A549 (cell line): Measurements from ENCODE around the gene IL1RL2. TPM values are rescaled to one million over a fixed set of nuclear protein-coding genes. Genes with fewer than 3 reads are reported as not detected.

ENCODE experiments used
- ATAC-seq, 2 experiments: fragments of 200-7000 bp in 1 of 2; fragments of >200 bp in 1 of 2; cut with Nextera tagmentation in 1 of 2; cut with Tn5 transposase in 1 of 2; 3 replicates each; pipeline versions ENCODE4 v1.8.0 to v1.9.1; 2018 to 2020; ENCODE audit warnings: mild to moderate bottlenecking in 1 of 2, moderate library complexity in 1 of 2
- CTCF ChIA-PET: fragments of 300-600 bp; sonication (Branson Sonifier 250); formaldehyde crosslinking; extraction: SDS; loops from one replicate; lab custom pipeline; 2021; ENCODE audit warnings: antibody characterized with exemption, inconsistent platforms; lab: Yijun Ruan, JAX
- POLR2A ChIA-PET: fragments of 350-600 bp; formaldehyde crosslinking; extraction: SDS; loops from one replicate; lab custom pipeline; 2021; ENCODE audit warnings: antibody characterized with exemption, inconsistent platforms; lab: Yijun Ruan, JAX
- DNase-seq, 2 experiments: peaks; one replicate each; pipeline versions ENCODE4 v3.0.0 to v3.0.0-alpha.2; 2011 to 2016; ENCODE audit warnings: low read depth in 1 of 2, low spot score in 1 of 2
- FAIRE-seq: peaks from 2 replicates; lab custom pipeline; 2011; peaks lifted over from hg19 to GRCh38; lab: Jason Lieb, UNC
- H3K27ac ChIP-seq, 2 experiments: fragments of >200 bp; sonication (Bioruptor Twin); formaldehyde crosslinking; 3 replicates each; pipeline ENCODE4 v1.5.1; 2016 to 2017
- H3K4me1 ChIP-seq: fragments of >200 bp; sonication (Bioruptor Twin); formaldehyde crosslinking; 3 replicates; pipeline ENCODE4 v1.6.1; 2016
- H3K4me2 ChIP-seq: fragments of >200 bp; sonication (Bioruptor Twin); formaldehyde crosslinking; 3 replicates; pipeline ENCODE4 v1.6.1; 2016
- H3K4me3 ChIP-seq: fragments of >200 bp; sonication (Bioruptor Twin); formaldehyde crosslinking; 3 replicates; pipeline ENCODE4 v1.5.1; 2016
- H3K9me3 ChIP-seq: fragments of >200 bp; sonication (Bioruptor Twin); formaldehyde crosslinking; 3 replicates; pipeline ENCODE4 v1.6.1; 2016
- ATOH8 ChIP-seq: fragments of 250-450 bp; sonication (Bioruptor Pico); IDR thresholded peaks from 2 replicates; pipeline ENCODE4 v1.5.0; 2020; ENCODE audit warnings: low read depth, mild to moderate bottlenecking, moderate library complexity
- BCL3 ChIP-seq: fragments of >200 bp; sonication (Bioruptor Twin); formaldehyde crosslinking; IDR thresholded peaks from 3 replicates; pipeline ENCODE4 v1.6.1; 2016
- CTCF ChIP-seq: fragments of >200 bp; sonication (Bioruptor Twin); formaldehyde crosslinking; IDR thresholded peaks from 3 replicates; pipeline ENCODE4 v1.5.1; 2016
- EP300 ChIP-seq, 2 experiments: fragments of >200 bp; sonication (Bioruptor Twin); formaldehyde crosslinking; IDR thresholded peaks; 2 replicates in 1 of 2; 3 replicates in 1 of 2; pipeline ENCODE4 v1.6.1; 2016 to 2017
- GATA3 ChIP-seq: IDR thresholded peaks from 2 replicates; pipeline ENCODE4 v1.6.1; 2012; ENCODE audit warnings: borderline replicate concordance
- HMGXB4 ChIP-seq: fragments of 250-450 bp; sonication (Bioruptor Pico); IDR thresholded peaks from 2 replicates; pipeline ENCODE4 v1.5.0; 2021; ENCODE audit warnings: mild to moderate bottlenecking, moderate library complexity, borderline replicate concordance
- JUNB ChIP-seq: fragments of >200 bp; sonication (Bioruptor Twin); formaldehyde crosslinking; IDR thresholded peaks from 2 replicates; pipeline ENCODE4 v1.6.1; 2016
- KDM5A ChIP-seq: fragments of 200-600 bp; sonication (generic); IDR thresholded peaks from 2 replicates; pipeline ENCODE4 v1.6.1; 2016; ENCODE audit warnings: antibody characterized with exemption, mild to moderate bottlenecking
- MAX ChIP-seq: IDR thresholded peaks from 2 replicates; pipeline ENCODE4 v1.6.1; 2012
- MYC ChIP-seq: IDR thresholded peaks from 2 replicates; pipeline ENCODE4 v1.6.1; 2012; ENCODE audit warnings: mild to moderate bottlenecking, inconsistent platforms, low read length, improper control_type of control experiment, borderline replicate concordance
- PBX3 ChIP-seq: IDR thresholded peaks from 2 replicates; pipeline ENCODE4 v1.6.1; 2012
- PHF8 ChIP-seq: fragments of 200-600 bp; sonication (generic); IDR thresholded peaks from 2 replicates; pipeline ENCODE4 v1.6.1; 2016; ENCODE audit warnings: low read depth, mild to moderate bottlenecking, antibody characterized with exemption, moderate library complexity, borderline replicate concordance
- POLR2A ChIP-seq: IDR thresholded peaks from 2 replicates; pipeline ENCODE4 v1.6.1; 2012; ENCODE audit warnings: mild to moderate bottlenecking, low read length
- RAD21 ChIP-seq, 2 experiments: fragments of >200 bp in 1 of 2; sonication (Bioruptor Twin) in 1 of 2; formaldehyde crosslinking in 1 of 2; IDR thresholded peaks in 1 of 2; conservative IDR thresholded peaks in 1 of 2; 2 replicates in 1 of 2; 3 replicates in 1 of 2; pipeline ENCODE4 v1.6.1; 2012 to 2018; ENCODE audit warnings: inconsistent platforms in 1 of 2
- SMC3 ChIP-seq: fragments of >200 bp; sonication (Bioruptor Twin); formaldehyde crosslinking; IDR thresholded peaks from 3 replicates; pipeline ENCODE4 v1.6.1; 2018; ENCODE audit warnings: inconsistent platforms
- TFCP2L1 ChIP-seq: fragments of 250-450 bp; sonication (Bioruptor Pico); IDR thresholded peaks from 2 replicates; pipeline ENCODE4 v1.5.0; 2021; ENCODE audit warnings: mild to moderate bottlenecking
- TP53 ChIP-seq: fragments of 250-450 bp; sonication (Bioruptor Pico); IDR thresholded peaks from 2 replicates; pipeline ENCODE4 v1.5.0; 2021; ENCODE audit warnings: mild to moderate bottlenecking, moderate library complexity
- ZNF302 ChIP-seq: fragments of 250-450 bp; sonication (Bioruptor Pico); IDR thresholded peaks from 2 replicates; pipeline ENCODE4 v1.9.0; 2021; ENCODE audit warnings: inconsistent platforms, mild to moderate bottlenecking, moderate library complexity
- ZSCAN20 ChIP-seq: fragments of 250-450 bp; sonication (Bioruptor Pico); IDR thresholded peaks from 2 replicates; pipeline ENCODE4 v1.8.0; 2022; ENCODE audit warnings: mild to moderate bottlenecking, moderate library complexity
- WGBS: methylation state at CpG from one replicate; pipeline ENCODE4 v1.1.6; 2017; ENCODE audit errors: missing lambda C conversion rate; 5-methylcytosine and 5-hydroxymethylcytosine counted together
- polyA plus RNA-seq, 4 experiments: library from polyadenylated mRNA; depleted of rRNA in 3 of 4; stranded (reverse); fragments of >200 nt; fragmentation: RNase III in 1 of 4; extraction: RNeasy Plus Mini Kit Qiagen cat#74134 plus additional on column Dnase treatment in 1 of 4; gene quantifications; 2 replicates in 3 of 4; 3 replicates in 1 of 4; pipeline ENCODE4 v1.2.3, GENCODE V29; 2011 to 2017

Gene IL1RL2
- polyA plus RNA-seq, 2 of the 4 experiments (the other 2 are of a cell fraction), result 0.05 TPM; not detected in 1

GRCh38 chr2:102185347-102185746, 1.5 kb upstream of the IL1RL2 start:
- H3K4me3 ChIP-seq, result no peak overlapping the region
- ATAC-seq (peak in 1 of 2 experiments; percentile 37; a peak in 1 of 6 replicates), FAIRE-seq (no peak)
- WGBS, result 31% methylated on average over 2 of the region's 2 CpGs
- no peak overlapping the region for H3K4me2 ChIP-seq
- peak; percentile 49 for TF ChIP-seq SMC3
- no peak for TF ChIP-seq ZSCAN20
- no peak for TF ChIP-seq TFCP2L1 (CRISPR knock-in tag)
- no peak for TF ChIP-seq BCL3
- TF ChIP-seq RAD21 (conservative IDR thresholded peaks at IDR 0.05 in 1 of 2, IDR thresholded peaks at IDR 0.05 in 1 of 2), result peak in 1 of 2 experiments; percentile 41; a peak in 3 of 5 replicates
- TF ChIP-seq CTCF, result peak; percentile 32; the same call in 2 of the 3 replicates
- TF ChIP-seq, all 56 proteins: peak for 3
- Histone ChIP-seq H3K4me1 (peaks cover 2% of the 10 kb centered on the region; the same call in 2 of the 3 replicates), H3K27ac (no peak overlapping the region), H3K9me3 (no peaks in the 10 kb centered on the region)
- peak in 1 of 2 experiments; percentile 16 for DNase-seq
- CTCF ChIA-PET, result interaction anchor here (0.8 to 3.3 kb wide), 4 partner anchors 17 to 165 kb away, joined by 3 to 14 read pairs (median 8); no protein-coding TSS in a partner anchor
- POLR2A ChIA-PET, result no interaction called here

- no peak overlapping the region for H3K27ac ChIP-seq
- TF ChIP-seq TP53 (CRISPR knock-in tag), result no peak
- TF ChIP-seq EP300 (IDR thresholded peaks at IDR 0.05), result no peak
- TF ChIP-seq PBX3, result no peak
- no peak for TF ChIP-seq MAX
- peaks cover 15% of the 10 kb centered on the region; the same call in 2 of the 3 replicates for H3K4me1 ChIP-seq
- no peak overlapping the region for H3K4me2 ChIP-seq
- ChIA-PET CTCF (interaction anchor here (1.0 to 3.3 kb wide), 3 partner anchors 53 to 169 kb away, joined by 3 to 14 read pairs (median 3); partner anchors contain the start of gene IL18R1), POLR2A (no interaction called here)
- FAIRE-seq, result no peak
- DNase-seq, result no peak
- no peak overlapping the region for H3K4me3 ChIP-seq
- H3K9me3 ChIP-seq, result no peaks in the 10 kb centered on the region
- 87% methylated on average over 50 of the region's 50 CpGs for WGBS
- no peak for ATAC-seq
These were observed 800 bp downstream of the IL1RL2 start for GRCh38 chr2:102187496-102188150.

GRCh38 chr2:102190430-102191107, 3.7 kb downstream of the IL1RL2 start:
- WGBS, result 62% methylated on average over 10 of the region's 10 CpGs
- peak overlapping the region; percentile 42 to 58; a peak in 2 of 6 replicates for H3K27ac ChIP-seq
- H3K4me3 ChIP-seq, result no peak overlapping the region
- POLR2A ChIA-PET, result no interaction called here
- H3K4me1 ChIP-seq, result peaks cover 15% of the 10 kb centered on the region; the same call in 2 of the 3 replicates
- no peaks in the 10 kb centered on the region for H3K9me3 ChIP-seq
- DNase-seq, result peak in 1 of 2 experiments; percentile 27
- TF ChIP-seq PHF8 (no peak), KDM5A (no peak), GATA3 (no peak), JUNB (no peak), ATOH8 (CRISPR knock-in tag) (no peak), ZSCAN20 (no peak), CTCF (no peak), MYC (no peak), ZNF302 (CRISPR knock-in tag) (no peak), HMGXB4 (CRISPR knock-in tag) (no peak), PBX3 (no peak), POLR2A (no peak)
- TF ChIP-seq, all 56 proteins: peak for 0
- ATAC-seq (no peak), FAIRE-seq (no peak)
- H3K4me2 ChIP-seq, result peak overlapping the region; percentile 48
- CTCF ChIA-PET, result no interaction called here
